Raji (cell line): ENCODE results near the gene DCAF11.

Experiments
- POLR2A ChIP-seq: IDR thresholded peaks from 2 replicates; pipeline ENCODE4 v1.6.1; 2011; ENCODE audit warnings: low read depth, low read length, control low read depth; ENCODE audit not compliant: insufficient read depth

The DCAF11 gene

DNA sequence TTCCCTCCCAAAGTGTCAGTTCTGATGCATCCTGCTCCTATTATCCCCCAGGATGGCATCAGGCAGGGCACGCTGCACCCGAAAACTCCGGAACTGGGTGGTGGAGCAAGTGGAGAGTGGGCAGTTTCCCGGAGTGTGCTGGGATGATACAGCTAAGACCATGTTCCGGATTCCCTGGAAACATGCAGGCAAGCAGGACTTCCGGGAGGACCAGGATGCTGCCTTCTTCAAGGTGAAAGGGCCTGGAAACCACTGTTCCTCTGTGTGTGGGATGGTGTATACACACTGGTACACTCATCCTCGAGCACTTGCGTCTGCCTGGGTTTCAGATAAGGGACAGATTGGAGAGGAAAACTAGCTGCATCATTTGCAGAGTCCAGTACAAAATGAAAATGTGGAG, 47.5 kb downstream of the DCAF11 start:
- TF ChIP-seq POLR2A, result no peak

DNA sequence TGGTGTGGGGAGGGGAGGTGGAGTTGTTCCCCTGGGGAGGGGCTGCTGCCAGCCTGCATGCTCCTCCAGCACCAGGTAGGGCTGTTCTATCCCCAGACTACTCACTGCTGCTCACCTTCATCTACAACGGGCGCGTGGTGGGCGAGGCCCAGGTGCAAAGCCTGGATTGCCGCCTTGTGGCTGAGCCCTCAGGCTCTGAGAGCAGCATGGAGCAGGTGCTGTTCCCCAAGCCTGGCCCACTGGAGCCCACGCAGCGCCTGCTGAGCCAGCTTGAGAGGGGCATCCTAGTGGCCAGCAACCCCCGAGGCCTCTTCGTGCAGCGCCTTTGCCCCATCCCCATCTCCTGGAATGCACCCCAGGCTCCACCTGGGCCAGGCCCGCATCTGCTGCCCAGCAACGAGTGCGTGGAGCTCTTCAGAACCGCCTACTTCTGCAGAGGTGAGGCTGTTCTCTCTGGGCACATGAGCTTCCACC, 50.0 kb downstream of the DCAF11 start:
- TF ChIP-seq POLR2A, result no peak

DNA sequence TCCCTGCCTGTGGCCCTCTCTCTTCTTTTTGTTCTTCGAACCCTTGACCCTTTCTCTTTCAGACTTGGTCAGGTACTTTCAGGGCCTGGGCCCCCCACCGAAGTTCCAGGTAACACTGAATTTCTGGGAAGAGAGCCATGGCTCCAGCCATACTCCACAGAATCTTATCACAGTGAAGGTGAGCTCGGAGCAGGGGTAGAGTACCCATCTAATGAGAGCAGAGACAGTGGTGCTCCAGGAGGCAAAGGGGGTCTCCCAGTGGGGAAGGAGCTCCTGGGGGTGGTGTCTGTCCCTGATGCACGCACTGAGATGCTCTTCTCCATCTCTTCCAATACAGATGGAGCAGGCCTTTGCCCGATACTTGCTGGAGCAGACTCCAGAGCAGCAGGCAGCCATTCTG, 51.2 kb downstream of the DCAF11 start:
- no peak for TF ChIP-seq POLR2A

DNA sequence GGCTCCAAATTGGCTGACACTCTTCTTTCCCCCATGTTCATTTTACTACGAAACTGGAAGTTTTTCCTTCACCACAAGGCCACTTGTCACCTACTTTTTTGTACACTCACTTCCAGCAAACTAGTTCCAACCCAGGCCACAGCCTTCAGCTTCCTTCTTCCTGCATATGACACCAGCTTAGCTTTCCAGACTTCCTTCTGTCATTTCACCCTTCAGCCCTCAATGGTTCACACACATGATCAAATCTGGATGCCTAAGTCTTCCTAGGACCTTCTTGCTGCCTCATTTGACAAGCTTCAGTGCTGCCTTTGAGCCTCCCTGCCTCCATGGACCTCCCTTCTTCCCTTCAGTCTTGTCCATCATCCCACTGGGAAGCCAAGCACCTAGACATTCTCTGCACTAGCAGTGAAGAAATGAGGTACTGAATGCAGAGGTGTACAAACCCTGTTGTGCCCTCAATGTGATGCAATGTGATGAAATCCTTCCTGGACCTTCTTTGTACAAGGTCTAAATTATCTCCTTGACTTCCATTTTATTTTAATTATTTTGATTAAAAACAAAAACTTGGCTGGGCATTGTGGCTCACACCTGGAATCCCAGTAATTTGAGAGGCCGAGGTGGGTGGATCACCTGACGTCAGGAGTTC, 53.0 kb downstream of the DCAF11 start:
- no peak for TF ChIP-seq POLR2A

DNA sequence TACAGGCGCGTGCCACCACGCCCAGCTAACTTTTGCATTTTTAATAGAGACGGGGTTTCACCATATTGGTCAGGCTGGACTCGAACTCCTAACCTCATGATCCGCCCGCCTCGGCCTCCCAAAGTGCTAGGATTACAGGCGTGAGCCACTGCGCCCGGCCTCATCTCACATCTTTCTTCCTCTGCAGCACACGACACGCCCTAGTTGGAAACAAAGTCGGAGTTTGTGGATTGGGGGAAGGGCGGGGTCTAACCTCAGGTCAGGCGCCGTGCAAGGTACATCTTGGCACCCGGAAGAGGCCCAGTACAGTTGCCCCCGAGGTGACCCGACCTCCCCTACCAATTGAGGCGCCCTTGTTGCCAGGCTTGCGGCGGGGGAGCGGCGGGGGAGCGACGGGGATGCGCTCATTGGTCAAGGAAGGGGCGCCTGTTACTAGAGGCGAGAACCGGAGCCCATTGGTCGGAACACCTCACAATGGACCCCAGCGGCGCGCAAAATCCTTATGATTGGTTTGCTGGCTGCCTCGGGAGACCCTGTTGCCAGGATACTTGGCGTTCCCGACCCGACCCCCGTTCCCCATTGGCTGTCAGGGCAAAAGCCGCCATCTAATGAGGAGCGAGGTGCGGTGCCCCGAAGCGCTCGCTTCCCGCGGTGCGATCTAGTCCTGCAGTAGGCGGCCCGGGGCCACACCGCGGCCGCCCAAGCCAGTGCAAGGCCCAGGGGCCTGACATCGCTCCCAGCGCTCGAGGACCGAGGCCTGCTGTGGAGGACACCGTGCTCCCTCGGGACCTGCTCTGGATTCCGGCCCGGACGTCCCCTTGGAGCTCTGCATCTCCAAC, 57.1 kb downstream of the DCAF11 start, which contains the start of gene REC8:
Gene REC8, plus strand, starts transcription at position 659 of the 839 bp plus-strand sequence. CDS start 473 bp downstream, outside the sequence.
- TF ChIP-seq POLR2A, result peak; percentile 55; the same call in 1 of the 2 replicates

DNA sequence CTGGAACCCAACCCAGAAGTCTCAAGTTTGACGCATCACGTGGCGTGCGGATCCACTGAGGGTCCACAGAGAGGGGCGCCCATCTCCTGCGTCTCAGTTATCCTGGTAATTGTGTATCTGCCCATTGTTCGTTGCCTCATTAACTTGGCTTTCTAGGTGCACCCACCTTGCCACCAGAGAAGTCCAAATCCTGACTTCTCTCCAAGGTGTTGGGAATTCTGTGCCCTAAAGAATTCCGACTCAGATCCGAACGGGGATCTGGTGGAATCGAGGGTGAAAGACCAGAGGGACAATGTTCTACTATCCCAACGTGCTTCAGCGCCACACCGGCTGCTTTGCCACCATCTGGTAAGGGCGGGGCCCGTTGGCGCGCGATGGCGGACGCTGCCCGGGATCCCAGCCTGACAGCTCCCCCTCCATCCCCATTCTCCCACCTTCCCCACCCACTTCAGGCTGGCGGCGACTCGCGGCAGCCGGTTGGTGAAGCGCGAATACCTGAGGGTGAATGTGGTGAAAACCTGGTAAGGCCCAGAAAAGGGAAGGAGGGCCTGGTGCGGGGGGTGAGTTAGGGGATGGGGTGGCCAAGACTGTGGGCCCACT, 57.8 kb downstream of the DCAF11 start:
- TF ChIP-seq POLR2A, result no peak

DNA sequence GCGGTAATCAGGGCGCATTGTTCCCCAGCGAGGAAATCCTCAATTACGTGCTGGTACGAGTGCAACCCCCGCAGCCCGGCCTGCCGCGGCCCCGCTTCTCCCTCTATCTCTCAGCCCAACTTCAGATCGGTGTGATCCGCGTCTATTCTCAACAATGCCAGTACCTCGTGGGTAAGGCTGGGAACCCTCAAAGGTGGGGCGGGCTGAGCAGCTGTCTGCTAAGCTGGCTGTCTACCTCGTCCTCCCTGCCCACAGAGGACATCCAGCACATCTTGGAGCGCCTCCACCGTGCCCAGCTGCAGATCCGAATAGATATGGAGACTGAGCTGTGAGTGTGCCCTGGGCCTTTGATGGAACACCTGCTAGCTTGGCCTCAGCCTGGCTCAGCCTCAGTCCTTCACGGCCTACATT, 58.3 kb downstream of the DCAF11 start:
- TF ChIP-seq POLR2A, result no peak
